GM21529 (cell line): Measurements from ENCODE around the gene LAMC3.

Source experiments
- ATAC-seq: cut with Tn5 transposase; IDR thresholded peaks from one replicate; pipeline ENCODE4 v1.9.1; 2021; ENCODE audit not compliant: unreplicated experiment

The LAMC3 gene

GRCh38 chr9:131011274-131012022 is 2.5 kb downstream of the LAMC3 start:
- ATAC-seq = no peak

DNA sequence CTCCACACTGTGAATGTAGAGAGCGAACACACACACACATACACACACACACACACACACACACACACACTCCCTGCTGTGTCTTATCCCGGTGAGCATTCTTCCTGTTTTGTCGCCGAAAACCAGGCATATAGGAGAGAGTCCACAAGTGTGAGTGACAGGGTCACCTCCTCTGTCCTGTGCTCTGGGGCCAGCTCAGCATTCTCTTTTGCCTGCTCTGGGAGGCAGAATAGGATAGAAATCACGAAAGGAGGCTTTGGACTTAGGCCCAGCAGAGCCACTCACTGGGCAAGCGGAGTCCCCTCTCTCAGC is 3.0 kb downstream of the LAMC3 start:
- no peak for ATAC-seq

- no peak for ATAC-seq
These were observed 3.5 kb downstream of the LAMC3 start for GRCh38 chr9:131012396-131012917.

DNA sequence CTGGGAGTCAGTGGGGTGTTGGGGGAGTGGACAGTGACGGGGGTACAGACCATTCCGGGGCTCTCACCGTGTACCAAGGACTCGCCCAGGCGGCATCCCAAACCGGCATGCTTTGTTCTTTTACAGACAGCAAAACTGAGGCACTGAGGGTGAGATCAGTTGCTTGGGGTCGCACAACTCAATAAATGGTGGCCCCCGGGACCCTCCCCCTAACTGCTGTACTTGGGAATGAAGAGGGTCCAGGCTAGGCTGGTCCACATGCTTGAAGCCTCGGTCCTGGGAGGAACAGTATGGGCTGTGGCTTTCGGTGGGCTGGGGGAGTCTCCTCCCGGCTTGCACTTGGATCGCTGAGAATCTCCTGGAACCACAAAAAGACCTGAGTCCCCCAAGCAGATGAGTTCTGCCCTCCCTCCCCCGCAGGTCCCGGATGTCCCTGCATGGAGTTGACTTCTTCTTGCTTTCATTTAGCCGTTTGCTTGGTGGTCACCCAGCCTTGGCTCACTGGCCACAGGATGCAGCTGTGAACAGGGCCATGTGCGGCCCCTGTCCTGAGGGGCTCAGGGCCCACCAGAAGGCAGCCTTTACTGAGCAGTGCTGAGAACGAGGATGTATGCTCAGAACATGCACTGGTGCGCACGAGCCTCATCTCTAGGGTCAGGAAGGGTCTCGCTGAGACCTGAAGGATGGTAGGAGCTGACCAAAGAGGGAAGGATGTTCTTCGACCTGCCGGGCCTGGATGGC is 4.2 kb downstream of the LAMC3 start:
- no peak for ATAC-seq

DNA sequence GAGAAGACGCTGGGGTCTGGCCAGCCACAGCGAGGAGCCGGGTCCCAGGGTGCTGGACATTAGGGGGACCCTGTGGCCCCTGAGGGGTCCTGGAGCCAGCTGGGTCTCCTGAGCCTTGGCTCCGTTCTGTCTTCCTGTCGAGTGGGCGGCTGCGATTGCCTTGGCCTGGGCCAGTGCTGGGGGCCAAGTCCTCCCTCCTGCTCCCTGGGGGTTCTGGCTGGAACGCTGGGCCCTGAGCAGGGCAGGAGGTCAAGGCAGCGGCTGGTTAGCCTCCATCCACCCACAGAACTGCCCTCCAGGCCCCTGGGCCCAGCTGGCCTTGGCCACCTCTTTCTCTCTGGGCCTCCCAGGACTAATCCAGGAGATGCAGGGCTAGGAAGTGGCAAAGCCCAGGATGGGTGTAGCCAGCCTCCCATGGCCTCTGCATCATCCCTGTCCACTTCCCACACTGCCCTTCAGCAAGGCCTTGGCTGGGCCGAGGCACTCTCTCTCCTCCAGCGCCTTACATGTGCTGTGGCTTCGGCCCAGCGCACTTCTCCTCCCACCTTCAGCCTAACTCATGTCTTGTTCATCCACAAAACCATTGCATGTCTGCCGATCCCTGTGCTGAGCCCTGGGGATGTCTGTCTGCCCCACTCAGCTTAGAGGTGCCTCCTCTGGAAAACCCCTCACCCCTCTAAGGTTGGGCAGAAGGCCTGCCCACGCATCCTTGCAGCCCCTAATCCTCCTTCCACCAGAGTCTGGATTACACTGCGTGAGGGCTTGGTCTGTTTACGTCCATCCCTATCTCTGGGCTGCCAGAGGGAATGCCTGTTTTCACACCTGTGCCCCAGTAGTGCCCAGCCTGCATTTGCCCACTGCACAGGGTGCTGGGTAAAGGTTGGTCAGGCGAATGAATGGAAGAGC is 5.0 kb downstream of the LAMC3 start:
- no peak for ATAC-seq

GRCh38 chr9:131015112-131015511 is 6.1 kb downstream of the LAMC3 start:
- ATAC-seq = no peak

DNA sequence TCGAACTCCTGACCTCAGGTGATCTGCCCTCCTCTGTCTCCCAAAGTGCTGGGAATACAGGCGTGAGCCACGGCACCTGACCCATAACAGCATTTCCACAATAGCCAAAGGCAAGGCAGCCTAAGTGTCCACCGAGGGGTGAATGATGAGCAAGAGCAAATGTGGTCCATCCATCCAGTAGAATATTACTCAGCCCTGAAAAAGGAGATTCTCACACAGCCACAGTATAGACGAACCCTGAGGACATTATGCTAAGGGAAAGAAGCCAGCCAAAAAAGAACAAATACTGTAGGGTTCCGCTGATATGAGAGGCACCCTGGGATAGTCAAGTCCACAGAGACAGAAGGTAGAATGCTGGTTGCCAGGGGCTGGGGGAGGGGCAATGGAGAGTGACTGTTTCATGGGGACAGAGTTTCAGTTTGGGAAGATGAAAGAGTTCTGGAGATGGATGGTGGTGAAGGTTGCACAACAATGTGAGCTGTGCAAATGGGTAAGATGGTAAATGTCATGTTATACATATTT is 7.0 kb downstream of the LAMC3 start:
- ATAC-seq = no peak

GRCh38 chr9:131017067-131017466 is 8.1 kb downstream of the LAMC3 start:
- ATAC-seq = no peak

DNA sequence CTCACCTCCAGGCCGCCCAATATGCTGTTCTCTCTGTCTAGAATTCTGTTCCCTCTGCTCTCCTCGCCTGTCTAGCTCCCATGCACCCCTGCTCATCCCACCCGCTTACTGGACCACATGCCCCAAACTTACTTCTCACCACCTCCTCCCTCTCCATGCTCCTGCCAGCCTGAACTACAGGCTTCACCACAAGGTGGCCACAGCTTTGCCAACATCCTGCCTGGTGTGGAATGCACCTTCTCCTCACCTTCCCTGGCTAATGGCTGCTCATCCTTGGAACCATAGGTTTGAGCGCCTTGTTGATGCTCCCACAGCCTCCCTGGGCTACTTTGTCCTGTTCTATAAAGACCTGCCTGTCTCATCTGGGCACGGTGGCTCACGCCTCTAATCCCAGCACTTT is 9.6 kb downstream of the LAMC3 start:
- no peak for ATAC-seq

- ATAC-seq = no peak
These were observed 10.6 kb downstream of the LAMC3 start for GRCh38 chr9:131019388-131020239.

DNA sequence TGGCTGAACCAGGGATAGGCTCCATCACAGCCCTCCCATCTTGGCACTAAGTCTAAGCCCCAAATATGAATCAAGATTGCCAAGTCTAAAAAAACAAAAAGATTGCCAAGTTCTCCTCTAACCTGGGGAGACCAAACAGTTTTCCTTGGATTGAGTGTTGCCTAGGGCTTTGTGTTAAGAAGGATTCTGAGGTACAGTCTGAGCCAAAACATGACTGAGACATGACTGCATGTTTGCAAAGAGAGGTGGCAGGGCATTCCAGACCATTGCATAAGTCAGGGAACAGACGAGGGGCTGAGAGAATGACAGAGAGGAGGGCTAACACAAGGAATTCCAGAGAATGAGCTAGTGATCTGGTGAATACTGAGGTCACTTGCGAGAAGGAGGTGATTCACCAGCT is 11.4 kb downstream of the LAMC3 start:
- no peak for ATAC-seq

- no peak for ATAC-seq
These were observed 11.9 kb downstream of the LAMC3 start for GRCh38 chr9:131020862-131021261.

GRCh38 chr9:131021785-131022184 is 12.8 kb downstream of the LAMC3 start:
- no peak for ATAC-seq

- ATAC-seq = no peak
These were observed 16.2 kb downstream of the LAMC3 start for GRCh38 chr9:131024978-131025868.

GRCh38 chr9:131025953-131026858 is 17.2 kb downstream of the LAMC3 start:
- no peak for ATAC-seq

- ATAC-seq = no peak
These were observed 18.3 kb downstream of the LAMC3 start for GRCh38 chr9:131027048-131027871.

DNA sequence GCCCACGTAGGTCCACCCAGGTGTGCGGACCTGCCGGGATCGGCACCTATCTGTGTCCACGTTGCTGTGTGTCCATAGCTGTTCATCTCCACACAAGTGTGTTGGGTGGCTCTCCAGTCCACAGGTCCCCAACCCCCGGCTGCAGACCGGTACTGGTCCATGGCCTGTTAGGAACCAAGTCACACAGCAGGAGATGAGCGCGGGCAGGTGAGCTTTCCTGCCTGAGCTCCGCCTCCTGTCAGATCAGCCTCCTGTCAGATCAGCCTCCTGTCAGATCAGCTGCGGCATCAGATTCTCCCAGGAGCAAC is 18.9 kb downstream of the LAMC3 start:
- ATAC-seq = no peak
